Smooth muscle cell (in vitro differentiated cells): ENCODE results near the gene DFFB. TPM values are rescaled to one million over a fixed set of nuclear protein-coding genes. Genes with fewer than 3 reads are reported as not detected.

Source experiments
- DNase-seq: peaks from one replicate; lab custom pipeline; 2025; ENCODE audit not compliant: unreplicated experiment; lab: John Stamatoyannopoulos, UW
- H2AFZ ChIP-seq: fragments of 200-600 bp; sonication (generic); 2 replicates; pipeline ENCODE4 v1.6.0; 2016; ENCODE audit warnings: antibody characterized with exemption, low read depth, mild to moderate bottlenecking
- H3F3A ChIP-seq: fragments of 200-600 bp; sonication (generic); 2 replicates; pipeline ENCODE4 v1.6.0; 2017; ENCODE audit warnings: antibody characterized with exemption, low read depth
- H3K27ac ChIP-seq: fragments of 200-600 bp; sonication (generic); 2 replicates; pipeline ENCODE4 v1.5.1; 2016; ENCODE audit warnings: low read depth, mild to moderate bottlenecking
- H3K27me3 ChIP-seq: fragments of 200-600 bp; sonication (generic); 2 replicates; pipeline ENCODE4 v1.6.1; 2016; ENCODE audit warnings: low read depth, mild to moderate bottlenecking
- H3K36me3 ChIP-seq: fragments of 200-600 bp; sonication (generic); 2 replicates; pipeline ENCODE4 v1.5.1; 2016; ENCODE audit warnings: low read depth
- H3K4me1 ChIP-seq: fragments of 200-600 bp; sonication (generic); 2 replicates; pipeline ENCODE4 v1.5.1; 2016; ENCODE audit warnings: low read depth
- H3K4me2 ChIP-seq: fragments of 200-600 bp; sonication (generic); 2 replicates; pipeline ENCODE4 v1.6.0; 2016; ENCODE audit warnings: mild to moderate bottlenecking
- H3K4me3 ChIP-seq: fragments of 200-600 bp; sonication (generic); 2 replicates; pipeline ENCODE4 v1.5.1; 2016; ENCODE audit warnings: mild to moderate bottlenecking
- H3K79me2 ChIP-seq: fragments of 200-600 bp; sonication (generic); 2 replicates; pipeline ENCODE4 v1.6.0; 2016; ENCODE audit warnings: low read depth, mild to moderate bottlenecking
- H3K9ac ChIP-seq: fragments of 200-600 bp; sonication (generic); 2 replicates; pipeline ENCODE4 v1.6.0; 2016; ENCODE audit warnings: low read depth
- H3K9me3 ChIP-seq: fragments of 200-600 bp; sonication (generic); replicated peaks from 2 replicates; pipeline ENCODE4 v1.5.1; 2016; ENCODE audit warnings: low read depth
- H4K20me1 ChIP-seq: fragments of 200-600 bp; sonication (generic); 2 replicates; pipeline ENCODE4 v1.6.0; 2016; ENCODE audit warnings: low read depth
- CTCF ChIP-seq: fragments of 200-600 bp; sonication (generic); IDR thresholded peaks from 2 replicates; pipeline ENCODE4 v1.5.1; 2017; ENCODE audit warnings: borderline replicate concordance, mild to moderate bottlenecking, antibody characterized with exemption; ENCODE audit not compliant: insufficient read depth, poor library complexity, severe bottlenecking
- WGBS: methylation state at CpG from one replicate; pipeline ENCODE4 v1.1.7; 2016; ENCODE audit warnings: low lambda C conversion rate; 5-methylcytosine and 5-hydroxymethylcytosine counted together
- polyA plus RNA-seq: library from polyadenylated mRNA; unstranded; fragments of >200 nt; fragmentation: Nextera tagmentation; extraction: Ambion mirVana; gene quantifications from 2 replicates; pipeline ENCODE4 v1.2.1, GENCODE V29; 2016
- total RNA-seq: library from RNA; depleted of rRNA; stranded (reverse); fragments of >200 nt; gene quantifications from 2 replicates; pipeline ENCODE4 v1.2.3, GENCODE V29; 2014

Gene DFFB
- total and polyA plus RNA-seq, 2 experiments from 2014 or later, result 3.3 to 4.5 TPM

DNA sequence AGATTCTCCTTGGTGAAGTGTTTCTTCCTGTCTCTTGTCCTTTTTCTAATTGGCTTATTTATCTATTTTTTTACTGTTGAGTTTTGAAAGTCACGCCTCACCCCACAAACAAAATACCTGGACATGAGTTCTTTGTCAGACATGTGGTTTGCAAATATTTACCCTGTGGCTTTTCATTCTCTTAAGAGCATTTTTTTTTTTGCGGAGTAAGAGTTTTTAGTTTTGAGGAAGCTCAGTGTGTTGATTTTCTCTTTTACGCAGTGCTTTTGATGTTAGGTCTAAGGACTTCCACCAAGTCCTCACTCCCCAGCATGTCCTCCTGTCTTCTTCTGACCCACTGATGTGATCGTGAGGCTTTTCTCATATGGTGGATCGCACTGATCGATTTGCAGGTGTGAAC lies 7.6 kb downstream of the DFFB start:
- no peaks in the 10 kb centered on the region for H3K27me3 ChIP-seq
- 86% methylated on average over 6 of the region's 6 CpGs for WGBS
- no peak overlapping the region for H3K27ac ChIP-seq
- H3F3A ChIP-seq, result no peaks in the 10 kb centered on the region
- peaks cover 6% of the 10 kb centered on the region for H4K20me1 ChIP-seq
- H3K9me3 ChIP-seq, result no peaks in the 10 kb centered on the region
- DNase-seq, result no peak
- no peak overlapping the region for H3K9ac ChIP-seq
- no peaks in the 10 kb centered on the region for H3K36me3 ChIP-seq
- H3K79me2 ChIP-seq, result no peaks in the 10 kb centered on the region
- no peaks in the 10 kb centered on the region for H3K4me1 ChIP-seq
- H3K4me2 ChIP-seq, result no peak overlapping the region
- no peak overlapping the region for H2AFZ ChIP-seq
- no peak overlapping the region for H3K4me3 ChIP-seq
- no peak for TF ChIP-seq CTCF

DNA sequence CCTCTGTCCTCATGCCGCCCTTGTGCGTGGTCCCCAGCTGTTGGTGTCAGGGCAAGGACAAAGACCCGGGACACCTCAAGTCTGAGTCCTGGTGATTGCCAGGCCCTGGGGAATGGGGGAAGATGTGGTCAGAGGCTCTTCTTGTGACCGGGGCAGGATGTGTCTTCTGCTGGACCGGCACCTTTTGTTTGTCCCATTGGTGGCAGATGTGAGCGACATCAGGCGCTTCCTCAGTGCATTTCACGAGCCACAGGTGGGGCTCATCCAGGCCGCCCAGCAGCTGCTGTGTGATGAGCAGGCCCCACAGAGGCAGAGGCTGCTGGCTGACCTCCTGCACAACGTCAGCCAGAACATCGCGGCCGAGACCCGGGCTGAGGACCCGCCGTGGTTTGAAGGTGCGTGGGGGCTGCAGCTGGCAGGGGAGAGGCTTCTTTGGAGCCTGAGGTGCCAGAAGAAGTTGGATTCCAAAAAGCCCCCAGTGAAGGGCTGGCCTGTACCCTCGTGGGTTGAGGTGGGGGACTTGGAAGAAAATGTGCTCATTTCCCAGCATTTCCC lies 8.4 kb downstream of the DFFB start:
- H3K4me1 ChIP-seq, result no peaks in the 10 kb centered on the region
- TF ChIP-seq CTCF, result no peak
- H3K4me3 ChIP-seq, result no peak overlapping the region
- peaks cover 6% of the 10 kb centered on the region for H4K20me1 ChIP-seq
- DNase-seq, result no peak
- no peaks in the 10 kb centered on the region for H3K27me3 ChIP-seq
- no peak overlapping the region for H2AFZ ChIP-seq
- no peaks in the 10 kb centered on the region for H3K9me3 ChIP-seq
- WGBS, result 90% methylated on average over 18 of the region's 18 CpGs
- H3K36me3 ChIP-seq, result no peaks in the 10 kb centered on the region
- no peak overlapping the region for H3K9ac ChIP-seq
- no peak overlapping the region for H3K4me2 ChIP-seq
- no peaks in the 10 kb centered on the region for H3K79me2 ChIP-seq
- H3K27ac ChIP-seq, result no peak overlapping the region
- H3F3A ChIP-seq, result no peaks in the 10 kb centered on the region

DNA sequence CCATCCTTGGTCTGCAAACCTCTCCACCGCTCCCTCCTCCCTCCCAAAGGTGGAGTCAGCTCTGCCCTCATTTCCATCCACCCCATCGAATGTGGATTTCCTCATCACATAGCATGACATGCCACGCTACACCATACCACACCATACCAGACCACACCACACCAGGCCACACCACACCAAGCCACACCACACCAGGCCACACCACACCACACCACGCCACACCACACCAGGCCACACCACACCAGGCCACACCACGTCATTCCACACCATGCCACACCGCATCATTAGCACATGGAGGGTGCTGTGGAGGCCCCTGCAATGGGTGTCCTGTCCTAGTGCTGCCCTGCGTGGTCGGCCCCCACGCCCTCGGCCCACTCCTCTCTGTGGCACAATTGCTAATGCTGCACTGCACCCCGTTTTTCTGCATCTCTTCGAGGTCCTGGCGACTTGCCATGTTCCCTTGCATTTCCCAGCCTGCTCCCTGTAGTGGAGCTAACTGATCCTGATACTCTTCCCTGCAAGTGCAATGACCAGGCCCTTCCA lies 11.3 kb downstream of the DFFB start:
- H2AFZ ChIP-seq, result no peak overlapping the region
- 84% methylated on average over 12 of the region's 13 CpGs for WGBS
- TF ChIP-seq CTCF, result no peak
- H3K4me1 ChIP-seq, result no peaks in the 10 kb centered on the region
- H3K79me2 ChIP-seq, result no peaks in the 10 kb centered on the region
- peaks cover 6% of the 10 kb centered on the region for H4K20me1 ChIP-seq
- no peaks in the 10 kb centered on the region for H3F3A ChIP-seq
- H3K36me3 ChIP-seq, result no peaks in the 10 kb centered on the region
- H3K27ac ChIP-seq, result no peak overlapping the region
- DNase-seq, result no peak
- no peak overlapping the region for H3K4me2 ChIP-seq
- H3K27me3 ChIP-seq, result no peaks in the 10 kb centered on the region
- no peak overlapping the region for H3K9ac ChIP-seq
- H3K4me3 ChIP-seq, result no peak overlapping the region
- H3K9me3 ChIP-seq, result no peaks in the 10 kb centered on the region

GRCh38 chr1:3869751-3870301 lies 12.6 kb downstream of the DFFB start:
- H3K27ac ChIP-seq, result no peak overlapping the region
- no peak overlapping the region for H3K4me3 ChIP-seq
- no peak for TF ChIP-seq CTCF
- no peak for DNase-seq
- 86% methylated on average over 18 of the region's 18 CpGs for WGBS
- no peaks in the 10 kb centered on the region for H3K79me2 ChIP-seq
- H3K36me3 ChIP-seq, result no peaks in the 10 kb centered on the region
- H2AFZ ChIP-seq, result no peak overlapping the region
- peaks cover 5% of the 10 kb centered on the region for H4K20me1 ChIP-seq
- no peak overlapping the region for H3K9ac ChIP-seq
- H3K9me3 ChIP-seq, result no peaks in the 10 kb centered on the region
- H3K27me3 ChIP-seq, result no peaks in the 10 kb centered on the region
- no peaks in the 10 kb centered on the region for H3K4me1 ChIP-seq
- no peak overlapping the region for H3K4me2 ChIP-seq
- H3F3A ChIP-seq, result no peaks in the 10 kb centered on the region
